ENCODE results near the gene EHHADH. TPM values are rescaled to one million over a fixed set of nuclear protein-coding genes. Genes with fewer than 3 reads are reported as not detected.

Gene EHHADH
- total and polyA plus RNA-seq, 2 of the 13 experiments (the other 11 are each of a cell fraction or from before 2014, with no cell fraction given) = 14.5 to 38.9 TPM

DNA sequence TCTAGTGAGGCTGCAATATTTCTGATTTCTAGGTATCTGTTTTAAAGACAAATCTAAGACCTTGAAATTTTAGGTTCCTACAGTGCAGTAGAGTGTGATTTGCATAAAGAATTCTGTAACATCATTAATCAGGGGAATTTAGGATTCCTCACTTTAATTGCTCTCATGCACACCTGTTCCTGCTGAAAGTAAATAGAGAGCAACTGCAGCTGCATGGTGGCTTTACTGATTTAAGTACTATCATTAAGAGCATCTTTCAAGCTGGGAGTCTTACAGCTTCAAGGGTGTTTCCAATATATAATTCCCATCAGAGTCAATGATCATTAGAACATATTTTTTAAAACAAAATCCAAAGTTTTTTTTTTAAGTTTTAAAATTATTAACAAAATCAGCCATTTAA, 65.0 kb downstream of the EHHADH start (continued):
- TF ChIP-seq ZNF781 (CRISPR knock-in tag; IDR thresholded peaks at IDR 0.05; ENCODE audit: borderline replicate concordance, not compliant biosample characterization) (no peak), NR0B2 (CRISPR knock-in tag; IDR thresholded peaks at IDR 0.05) (no peak)

DNA sequence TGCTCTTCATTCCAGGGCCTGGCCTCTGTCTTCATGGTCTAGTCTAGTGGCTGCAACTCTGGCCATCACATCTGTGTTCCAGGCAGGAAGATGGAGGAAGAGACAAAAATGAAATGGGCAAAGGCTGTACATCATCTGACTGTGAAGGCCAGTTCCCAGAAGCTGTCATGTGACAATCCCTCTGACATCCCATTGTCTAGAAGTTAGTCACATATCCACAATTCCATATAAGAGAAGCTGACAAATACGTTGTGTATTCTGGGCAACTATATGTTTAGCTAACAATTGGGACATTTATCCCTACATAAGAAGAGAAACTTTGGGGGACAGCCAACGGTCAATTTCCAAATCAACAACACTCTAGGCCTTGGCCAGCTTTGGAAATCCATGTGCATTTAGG, 66.5 kb downstream of the EHHADH start:
- Histone ChIP-seq H3K4me1 (ENCODE audit: insufficient read depth, low read length) (no peaks in the 10 kb centered on the region), H3K4me2 (ENCODE audit: low read depth, low read length) (no peak overlapping the region), H4K20me1 (ENCODE audit: insufficient read depth, low read length) (no peaks in the 10 kb centered on the region), H3K79me2 (ENCODE audit: insufficient read depth, low read length) (no peaks in the 10 kb centered on the region), H3K36me3 (replicated peaks in 1 of 2; ENCODE audit: control insufficient read depth in 1 of 2, insufficient read depth in 2 of 2, low read length in 2 of 2) (peaks cover under 1 to 4% of the 10 kb centered on the region in 2 experiments; a peak in 3 of 5 replicates), H3K4me3 (replicated peaks in 1 of 3; ENCODE audit: insufficient read depth in 1 of 3, low read depth in 2 of 3, low read length in 3 of 3) (no peak overlapping the region), H3K9ac (ENCODE audit: insufficient read depth, low read depth, low read length) (no peak overlapping the region), H3K9me3 (ENCODE audit: low read length) (no peaks in the 10 kb centered on the region), H3K27ac (ENCODE audit: extremely low read length, insufficient read depth, low read length) (no peak overlapping the region), H3K27me3 (ENCODE audit: control insufficient read depth in 1 of 2, insufficient read depth in 2 of 2, low read length in 2 of 2) (0 out of 5 replicates have a peak, but pooled peaks cover 2 to 3% of the 10 kb centered on the region in 2 experiments), H2AFZ (ENCODE audit: low read length) (no peak overlapping the region)
- FAIRE-seq (no peak), DNase-seq (ENCODE audit: low spot score) (no peak), ATAC-seq (no peak)
- intact Hi-C loops (cut with micrococcal nuclease; ENCODE audit: unreplicated experiment) = no loop called here
- ChIA-PET CTCF (ENCODE audit: low intra/inter-chr PET ratio, low total read pairs) (no interaction called here), POLR2A (no interaction called here)
- TF ChIP-seq CENPT (CRISPR knock-in tag; IDR thresholded peaks at IDR 0.05; ENCODE audit: low read depth) (no peak), NFATC3 (CRISPR knock-in tag; IDR thresholded peaks at IDR 0.05) (no peak), ZNF207 (IDR thresholded peaks at IDR 0.05; ENCODE audit: borderline replicate concordance) (no peak), ZMYM4 (CRISPR knock-in tag; IDR thresholded peaks at IDR 0.05) (no peak), TARDBP (CRISPR knock-in tag; IDR thresholded peaks at IDR 0.05) (no peak), PLRG1 (conservative IDR thresholded peaks at IDR 0.05) (no peak), ELK4 (CRISPR knock-in tag; IDR thresholded peaks at IDR 0.05; ENCODE audit: borderline replicate concordance) (no peak), ZNF12 (CRISPR knock-in tag; IDR thresholded peaks at IDR 0.05) (no peak), SRSF9 (IDR thresholded peaks at IDR 0.05; ENCODE audit: borderline replicate concordance, insufficient read depth, low read depth, low read length, poor library complexity, severe bottlenecking) (no peak), SRSF4 (IDR thresholded peaks at IDR 0.05; ENCODE audit: low read depth, low read length, poor library complexity, severe bottlenecking) (no peak), ZFP90 (CRISPR knock-in tag; IDR thresholded peaks at IDR 0.05; ENCODE audit: borderline replicate concordance) (no peak), PAF1 (CRISPR knock-in tag; IDR thresholded peaks at IDR 0.05) (no peak), GATAD2A (CRISPR knock-in tag; IDR thresholded peaks at IDR 0.05) (no peak), NFYC (CRISPR knock-in tag; IDR thresholded peaks at IDR 0.05) (no peak), ZNF232 (CRISPR knock-in tag; IDR thresholded peaks at IDR 0.05; ENCODE audit: borderline replicate concordance) (no peak), CBX2 (IDR thresholded peaks at IDR 0.05; ENCODE audit: low read depth, low read length) (no peak), CBX2 (CRISPR knock-in tag; IDR thresholded peaks at IDR 0.05; ENCODE audit: low read depth) (no peak)
- TF ChIP-seq, protein P1, sequence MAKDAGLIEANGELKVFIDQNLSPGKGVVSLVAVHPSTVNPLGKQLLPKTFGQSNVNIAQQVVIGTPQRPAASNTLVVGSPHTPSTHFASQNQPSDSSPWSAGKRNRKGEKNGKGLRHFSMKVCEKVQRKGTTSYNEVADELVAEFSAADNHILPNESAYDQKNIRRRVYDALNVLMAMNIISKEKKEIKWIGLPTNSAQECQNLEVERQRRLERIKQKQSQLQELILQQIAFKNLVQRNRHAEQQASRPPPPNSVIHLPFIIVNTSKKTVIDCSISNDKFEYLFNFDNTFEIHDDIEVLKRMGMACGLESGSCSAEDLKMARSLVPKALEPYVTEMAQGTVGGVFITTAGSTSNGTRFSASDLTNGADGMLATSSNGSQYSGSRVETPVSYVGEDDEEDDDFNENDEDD (CRISPR knock-in tag; IDR thresholded peaks at IDR 0.05; ENCODE audit: borderline replicate concordance) = no peak
- BruUV-seq (replicated peaks) = no TSS peak
- 9% methylated on average over 2 of the region's 2 CpGs for WGBS (ENCODE audit: low lambda C conversion rate)
- in situ Hi-C loops (cut with HindIII; ENCODE audit: extremely low pct_ligation_motif_present, low pct_unique_long_range_greater_than_20kb) = no loop called here
